Neural progenitor cell (in vitro differentiated cells): ENCODE results near the gene POPDC2. TPM values are rescaled to one million over a fixed set of nuclear protein-coding genes. Genes with fewer than 3 reads are reported as not detected.

Experiments
- DNase-seq: peaks from one replicate; pipeline ENCODE4 v3.0.0-alpha.2; 2016; ENCODE audit warnings: low spot score
- H2AFZ ChIP-seq: fragments of 200-600 bp; sonication (generic); replicated peaks from 2 replicates; pipeline ENCODE4 v1.6.1; 2016; ENCODE audit warnings: antibody characterized with exemption
- H3F3A ChIP-seq: fragments of 200-600 bp; sonication (generic); 2 replicates; pipeline ENCODE4 v1.6.1; 2016; ENCODE audit warnings: antibody characterized with exemption, low read depth
- H3K27ac ChIP-seq: fragments of 200-600 bp; sonication (generic); 2 replicates; pipeline ENCODE4 v1.5.1; 2016; ENCODE audit warnings: mild to moderate bottlenecking
- H3K27me3 ChIP-seq: fragments of 200-600 bp; sonication (generic); 2 replicates; pipeline ENCODE4 v1.6.1; 2016; ENCODE audit warnings: mild to moderate bottlenecking, moderate library complexity
- H3K36me3 ChIP-seq: fragments of 200-600 bp; sonication (generic); 2 replicates; pipeline ENCODE4 v1.5.1; 2016
- H3K4me1 ChIP-seq: fragments of 200-600 bp; sonication (generic); 2 replicates; pipeline ENCODE4 v1.6.1; 2016; ENCODE audit warnings: mixed run types
- H3K4me2 ChIP-seq: fragments of 200-600 bp; sonication (generic); 2 replicates; pipeline ENCODE4 v1.6.1; 2016
- H3K4me3 ChIP-seq: fragments of 200-600 bp; sonication (generic); 2 replicates; pipeline ENCODE4 v1.5.1; 2016
- H3K79me2 ChIP-seq: fragments of 200-600 bp; sonication (generic); 2 replicates; pipeline ENCODE4 v1.6.1; 2016; ENCODE audit warnings: low read depth
- H3K9ac ChIP-seq: fragments of 200-600 bp; sonication (generic); 2 replicates; pipeline ENCODE4 v1.6.1; 2016
- H3K9me3 ChIP-seq: fragments of 200-600 bp; sonication (generic); 2 replicates; pipeline ENCODE4 v1.5.1; 2016; ENCODE audit warnings: low read depth
- H4K20me1 ChIP-seq: fragments of 200-600 bp; sonication (generic); 2 replicates; pipeline ENCODE4 v1.6.1; 2016; ENCODE audit warnings: low read depth
- H3K27ac Mint-ChIP-seq: 3 replicates; pipeline ENCODE4 v1.8.0; 2021; ENCODE audit warnings: mixed read lengths
- H3K27me3 Mint-ChIP-seq: 2 replicates; pipeline ENCODE4 v1.8.0; 2022; ENCODE audit warnings: low read depth, mild to moderate bottlenecking, inconsistent platforms, moderate library complexity, mixed read lengths; ENCODE audit not compliant: insufficient read depth
- H3K36me3 Mint-ChIP-seq: 3 replicates; pipeline ENCODE4 v1.8.0; 2021; ENCODE audit warnings: mixed read lengths
- H3K4me1 Mint-ChIP-seq: 3 replicates; pipeline ENCODE4 v1.8.0; 2021; ENCODE audit warnings: mixed read lengths
- H3K4me3 Mint-ChIP-seq: 3 replicates; pipeline ENCODE4 v1.8.0; 2021; ENCODE audit warnings: mild to moderate bottlenecking, moderate library complexity, mixed read lengths
- H3K9me3 Mint-ChIP-seq: 3 replicates; pipeline ENCODE4 v1.8.0; 2020; ENCODE audit warnings: mixed read lengths
- EZH2 ChIP-seq: fragments of 200-600 bp; sonication (generic); IDR thresholded peaks from 2 replicates; pipeline ENCODE4 v1.6.1; 2017; ENCODE audit warnings: antibody characterized with exemption, mild to moderate bottlenecking, moderate library complexity
- EZH2phosphoT487 ChIP-seq: fragments of 200-600 bp; sonication (generic); IDR thresholded peaks from 2 replicates; pipeline ENCODE4 v1.6.1; 2017; ENCODE audit warnings: antibody characterized with exemption
- total RNA-seq: library from RNA; depleted of rRNA; stranded (reverse); fragments of >200 nt; gene quantifications from 2 replicates; pipeline ENCODE4 v1.2.3, GENCODE V29; 2015; ENCODE audit warnings: low replicate concordance
- TF ChIP-seq, protein P1 (sequence below): fragments of 200-600 bp; sonication (generic); IDR thresholded peaks from 2 replicates; pipeline ENCODE4 v1.5.1; 2017; ENCODE audit warnings: antibody characterized with exemption, mild to moderate bottlenecking

POPDC2 gene
- total RNA-seq, 1 donor from 2014 or later: 0.95 TPM

- H2AFZ ChIP-seq: no peak overlapping the region
- H3K36me3 Mint-ChIP-seq: no peaks in the 10 kb centered on the region
Measured at GRCh38 chr3:119635719-119636118, 24.7 kb downstream of the POPDC2 start.

GRCh38 chr3:119632829-119633228 is 27.6 kb downstream of the POPDC2 start:
- H3K36me3 ChIP-seq: no peaks in the 10 kb centered on the region
- no peaks in the 10 kb centered on the region for H3K27me3 ChIP-seq
- H3K4me2 ChIP-seq: no peak overlapping the region
- no peak for DNase-seq
- no peak overlapping the region for H3K4me3 Mint-ChIP-seq
- H4K20me1 ChIP-seq: no peaks in the 10 kb centered on the region
- no peak overlapping the region for H3K4me3 ChIP-seq
- H3F3A ChIP-seq: no peaks in the 10 kb centered on the region
- H2AFZ ChIP-seq: no peak overlapping the region
- H3K9me3 Mint-ChIP-seq: no peaks in the 10 kb centered on the region
- TF ChIP-seq, protein P1, sequence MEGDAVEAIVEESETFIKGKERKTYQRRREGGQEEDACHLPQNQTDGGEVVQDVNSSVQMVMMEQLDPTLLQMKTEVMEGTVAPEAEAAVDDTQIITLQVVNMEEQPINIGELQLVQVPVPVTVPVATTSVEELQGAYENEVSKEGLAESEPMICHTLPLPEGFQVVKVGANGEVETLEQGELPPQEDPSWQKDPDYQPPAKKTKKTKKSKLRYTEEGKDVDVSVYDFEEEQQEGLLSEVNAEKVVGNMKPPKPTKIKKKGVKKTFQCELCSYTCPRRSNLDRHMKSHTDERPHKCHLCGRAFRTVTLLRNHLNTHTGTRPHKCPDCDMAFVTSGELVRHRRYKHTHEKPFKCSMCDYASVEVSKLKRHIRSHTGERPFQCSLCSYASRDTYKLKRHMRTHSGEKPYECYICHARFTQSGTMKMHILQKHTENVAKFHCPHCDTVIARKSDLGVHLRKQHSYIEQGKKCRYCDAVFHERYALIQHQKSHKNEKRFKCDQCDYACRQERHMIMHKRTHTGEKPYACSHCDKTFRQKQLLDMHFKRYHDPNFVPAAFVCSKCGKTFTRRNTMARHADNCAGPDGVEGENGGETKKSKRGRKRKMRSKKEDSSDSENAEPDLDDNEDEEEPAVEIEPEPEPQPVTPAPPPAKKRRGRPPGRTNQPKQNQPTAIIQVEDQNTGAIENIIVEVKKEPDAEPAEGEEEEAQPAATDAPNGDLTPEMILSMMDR: no peak
- TF ChIP-seq EZH2phosphoT487 (no peak), EZH2 (no peak)
- peaks cover 3% of the 10 kb centered on the region for H3K4me1 ChIP-seq
- peaks cover 3% of the 10 kb centered on the region for H3K4me1 Mint-ChIP-seq
- H3K27ac ChIP-seq: no peak overlapping the region
- H3K79me2 ChIP-seq: no peaks in the 10 kb centered on the region
- peaks cover 2% of the 10 kb centered on the region for H3K27me3 Mint-ChIP-seq
- H3K9ac ChIP-seq: no peak overlapping the region
- H3K9me3 ChIP-seq: no peaks in the 10 kb centered on the region
- H3K27ac Mint-ChIP-seq: no peak overlapping the region
- H3K36me3 Mint-ChIP-seq: no peaks in the 10 kb centered on the region

More at GRCh38 chr3:119635719-119636118, 24.7 kb downstream of the POPDC2 start:
- no peak overlapping the region for H3K4me3 Mint-ChIP-seq
- Histone ChIP-seq H3F3A (no peaks in the 10 kb centered on the region), H3K4me1 (no peaks in the 10 kb centered on the region), H4K20me1 (no peaks in the 10 kb centered on the region), H3K9me3 (no peaks in the 10 kb centered on the region), H3K79me2 (no peaks in the 10 kb centered on the region), H3K4me2 (no peak overlapping the region), H3K36me3 (no peaks in the 10 kb centered on the region), H3K4me3 (no peak overlapping the region), H3K27me3 (no peaks in the 10 kb centered on the region), H3K27ac (no peak overlapping the region), H3K9ac (no peak overlapping the region)
- H3K27me3 Mint-ChIP-seq: peaks cover 2% of the 10 kb centered on the region
- H3K9me3 Mint-ChIP-seq: no peaks in the 10 kb centered on the region
- H3K4me1 Mint-ChIP-seq: peaks cover 7% of the 10 kb centered on the region
- TF ChIP-seq EZH2phosphoT487 (no peak), EZH2 (no peak)
- TF ChIP-seq, protein P1: no peak
- H3K27ac Mint-ChIP-seq: no peak overlapping the region
- DNase-seq: no peak

- Mint-ChIP-seq H3K27ac (no peak overlapping the region), H3K4me1 (peaks cover 6% of the 10 kb centered on the region), H3K36me3 (no peaks in the 10 kb centered on the region), H3K4me3 (no peak overlapping the region), H3K27me3 (peaks cover 2% of the 10 kb centered on the region), H3K9me3 (no peaks in the 10 kb centered on the region)
- Histone ChIP-seq H3K4me1 (peaks cover 9% of the 10 kb centered on the region), H2AFZ (no peak overlapping the region), H3K79me2 (no peaks in the 10 kb centered on the region), H4K20me1 (no peaks in the 10 kb centered on the region), H3K9me3 (no peaks in the 10 kb centered on the region), H3K27me3 (no peaks in the 10 kb centered on the region), H3F3A (no peaks in the 10 kb centered on the region), H3K4me3 (no peak overlapping the region), H3K27ac (no peak overlapping the region), H3K36me3 (no peaks in the 10 kb centered on the region), H3K9ac (no peak overlapping the region), H3K4me2 (no peak overlapping the region)
- DNase-seq: no peak
- TF ChIP-seq EZH2 (no peak), EZH2phosphoT487 (no peak)
- TF ChIP-seq, protein P1: no peak
Measured at GRCh38 chr3:119632216-119632615, 28.2 kb downstream of the POPDC2 start.
